C4-2B (cell line): ENCODE measurements around the gene CTH.
"Not testable (repeated sequence)": the region's sequence is repeated elsewhere in the genome, so short reads cannot be mapped to it uniquely, and the experiment has no call there.

Experiments
- H3K27ac ChIP-seq: fragments of 450-650 bp; 2 replicates; pipeline ENCODE4 v1.5.1; 2017
- ZFX ChIP-seq: fragments of 450-650 bp; IDR thresholded peaks from 2 replicates; pipeline ENCODE4 v1.6.1; 2017
- TF ChIP-seq, protein P1 (sequence below): fragments of 450-650 bp; conservative IDR thresholded peaks from 2 replicates; pipeline ENCODE4 v1.5.1; 2017; ENCODE audit warnings: mild to moderate bottlenecking

Gene CTH

DNA sequence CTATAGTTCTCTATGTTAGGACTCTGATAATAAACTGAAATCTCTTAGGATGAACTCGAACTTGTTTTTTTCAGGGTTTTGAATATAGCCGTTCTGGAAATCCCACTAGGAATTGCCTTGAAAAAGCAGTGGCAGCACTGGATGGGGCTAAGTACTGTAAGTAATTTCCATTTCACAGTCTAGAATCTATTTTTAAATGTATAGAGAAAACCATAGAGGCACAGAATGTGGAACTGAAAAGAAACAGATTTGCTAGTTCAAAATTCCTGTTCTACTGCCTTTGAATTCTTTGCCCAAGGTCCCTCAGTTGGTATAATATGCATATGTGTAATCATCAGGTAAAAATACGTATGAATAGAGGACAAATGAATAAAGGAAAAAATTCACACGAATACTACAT, 4.8 kb downstream of the CTH start:
- no peak for TF ChIP-seq ZFX
- TF ChIP-seq, protein P1, sequence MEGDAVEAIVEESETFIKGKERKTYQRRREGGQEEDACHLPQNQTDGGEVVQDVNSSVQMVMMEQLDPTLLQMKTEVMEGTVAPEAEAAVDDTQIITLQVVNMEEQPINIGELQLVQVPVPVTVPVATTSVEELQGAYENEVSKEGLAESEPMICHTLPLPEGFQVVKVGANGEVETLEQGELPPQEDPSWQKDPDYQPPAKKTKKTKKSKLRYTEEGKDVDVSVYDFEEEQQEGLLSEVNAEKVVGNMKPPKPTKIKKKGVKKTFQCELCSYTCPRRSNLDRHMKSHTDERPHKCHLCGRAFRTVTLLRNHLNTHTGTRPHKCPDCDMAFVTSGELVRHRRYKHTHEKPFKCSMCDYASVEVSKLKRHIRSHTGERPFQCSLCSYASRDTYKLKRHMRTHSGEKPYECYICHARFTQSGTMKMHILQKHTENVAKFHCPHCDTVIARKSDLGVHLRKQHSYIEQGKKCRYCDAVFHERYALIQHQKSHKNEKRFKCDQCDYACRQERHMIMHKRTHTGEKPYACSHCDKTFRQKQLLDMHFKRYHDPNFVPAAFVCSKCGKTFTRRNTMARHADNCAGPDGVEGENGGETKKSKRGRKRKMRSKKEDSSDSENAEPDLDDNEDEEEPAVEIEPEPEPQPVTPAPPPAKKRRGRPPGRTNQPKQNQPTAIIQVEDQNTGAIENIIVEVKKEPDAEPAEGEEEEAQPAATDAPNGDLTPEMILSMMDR = no peak
- H3K27ac ChIP-seq = no peak overlapping the region

DNA sequence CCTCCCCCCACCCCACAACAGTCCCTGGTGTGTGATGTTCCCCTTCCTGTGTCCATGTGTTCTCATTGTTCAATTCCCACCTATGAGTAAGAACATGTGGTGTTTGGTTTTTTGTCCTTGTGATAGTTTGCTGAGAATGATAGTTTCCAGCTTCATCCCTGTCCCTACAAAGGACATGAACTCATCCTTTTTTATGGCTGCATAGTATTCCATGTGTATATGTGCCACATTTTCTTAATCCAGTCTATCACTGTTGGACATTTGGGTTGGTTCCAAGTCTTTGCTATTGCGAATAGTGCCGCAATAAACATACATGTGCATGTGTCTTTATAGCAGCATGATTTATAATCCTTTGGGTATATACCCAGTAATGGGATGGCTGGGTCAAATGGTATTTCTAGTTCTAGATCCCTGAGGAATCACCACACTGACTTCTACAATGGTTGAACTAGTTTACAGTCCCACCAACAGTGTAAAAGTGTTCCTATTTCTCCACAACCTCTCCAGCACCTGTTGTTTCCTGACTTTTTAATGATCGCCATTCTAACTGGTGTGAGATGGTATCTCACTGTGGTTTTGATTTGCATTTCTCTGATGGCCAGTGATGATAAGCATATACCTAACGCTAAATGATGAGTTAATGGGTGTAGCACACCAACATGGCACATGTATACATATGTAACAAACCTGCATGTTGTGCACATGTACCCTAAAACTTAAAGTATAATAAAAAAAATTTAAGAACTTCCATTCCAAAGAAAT, 8.1 kb downstream of the CTH start:
- not testable (repeated sequence) for H3K27ac ChIP-seq

DNA sequence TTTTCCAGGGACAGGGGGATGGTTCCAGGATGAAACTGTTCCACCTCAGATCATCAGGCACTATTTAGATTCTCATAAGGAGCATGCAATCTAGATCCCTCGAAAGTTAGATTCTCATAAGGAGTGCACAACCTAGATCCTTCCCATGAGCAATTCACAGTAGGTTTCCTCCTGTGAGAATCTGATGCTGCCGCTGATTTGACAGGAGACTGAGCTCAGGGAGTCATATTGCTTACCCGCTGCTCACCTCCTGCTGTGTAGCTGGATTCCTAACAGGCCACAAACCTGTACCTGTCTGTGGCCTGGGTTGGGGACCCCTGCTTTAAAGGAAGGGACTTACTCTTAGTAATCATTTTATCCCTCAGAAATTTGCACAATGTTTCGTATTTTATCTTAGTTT, 9.3 kb downstream of the CTH start:
- TF ChIP-seq, protein P1 = no peak
- TF ChIP-seq ZFX = no peak
- no peak overlapping the region for H3K27ac ChIP-seq

DNA sequence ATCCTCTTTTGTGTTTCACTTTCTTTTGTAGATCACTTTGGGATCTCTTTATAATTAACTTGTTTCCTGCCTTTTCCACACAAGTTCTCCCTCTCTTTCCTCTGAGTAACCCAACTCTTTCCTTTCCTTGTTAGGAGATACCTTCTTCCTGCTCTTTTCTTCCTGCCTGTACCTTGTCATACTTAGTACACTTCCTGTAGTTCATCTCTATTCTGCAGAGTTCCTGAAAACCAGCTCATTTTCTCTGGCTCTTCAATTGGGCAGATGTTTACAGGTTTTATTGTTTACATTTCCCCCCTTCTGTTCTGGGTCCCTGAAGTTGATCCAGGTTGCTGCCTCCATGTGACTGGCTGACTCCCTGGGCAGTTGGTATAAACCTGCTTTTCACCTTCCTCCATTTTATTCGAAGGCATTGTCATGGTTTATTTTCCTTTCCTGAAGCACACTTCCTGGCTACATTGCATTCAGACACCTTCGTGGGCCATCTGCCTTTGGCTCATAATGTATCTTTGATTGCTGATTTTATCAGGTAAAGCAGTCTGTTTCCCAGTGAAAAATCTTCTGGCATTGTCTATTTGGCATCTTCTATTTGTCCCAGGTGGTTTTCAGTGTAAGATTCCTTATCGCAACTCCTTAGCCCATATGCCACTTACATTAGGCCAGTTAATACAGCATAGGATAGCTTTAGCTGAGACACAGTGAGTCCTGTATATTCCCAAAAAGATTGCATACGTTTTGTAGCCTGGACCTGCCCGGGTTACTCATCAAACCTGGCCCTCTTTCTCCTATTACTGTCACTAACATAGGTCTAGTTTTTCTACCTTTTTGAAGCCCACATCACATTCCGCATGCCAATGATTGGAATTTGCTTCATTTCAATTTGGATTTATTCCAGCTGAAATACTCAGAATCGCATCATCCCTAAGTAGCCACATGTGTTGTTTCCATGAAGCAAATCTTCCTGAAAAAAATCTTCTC, 15.4 kb downstream of the CTH start:
- peak overlapping the region; percentile 41; the same call in 1 of the 2 replicates for H3K27ac ChIP-seq
- TF ChIP-seq ZFX = no peak

- H3K27ac ChIP-seq = no peak overlapping the region
- TF ChIP-seq, protein P1 = no peak
- TF ChIP-seq ZFX = no peak
These were observed 16.9 kb downstream of the CTH start for GRCh38 chr1:70427976-70428375.

DNA sequence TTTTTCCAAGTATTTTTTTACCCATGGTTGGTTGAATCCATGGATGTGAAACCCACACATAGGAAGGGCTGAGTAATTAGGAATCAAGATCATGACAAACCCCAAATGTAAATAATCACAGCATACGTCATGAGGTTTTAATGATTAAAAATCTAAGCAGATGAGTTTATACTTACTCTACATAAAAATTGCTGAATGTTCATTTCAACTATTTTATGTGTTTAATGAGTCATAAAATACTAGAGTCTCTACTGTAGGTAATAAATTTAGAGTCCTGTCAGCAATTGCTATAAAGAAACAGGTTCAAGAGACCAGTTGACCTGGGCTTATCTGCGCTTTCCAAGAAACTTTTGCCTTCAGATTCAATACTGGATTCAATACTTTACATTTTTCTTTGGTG, 18.2 kb downstream of the CTH start:
- H3K27ac ChIP-seq = no peak overlapping the region
- TF ChIP-seq ZFX = no peak
- TF ChIP-seq, protein P1 = no peak

DNA sequence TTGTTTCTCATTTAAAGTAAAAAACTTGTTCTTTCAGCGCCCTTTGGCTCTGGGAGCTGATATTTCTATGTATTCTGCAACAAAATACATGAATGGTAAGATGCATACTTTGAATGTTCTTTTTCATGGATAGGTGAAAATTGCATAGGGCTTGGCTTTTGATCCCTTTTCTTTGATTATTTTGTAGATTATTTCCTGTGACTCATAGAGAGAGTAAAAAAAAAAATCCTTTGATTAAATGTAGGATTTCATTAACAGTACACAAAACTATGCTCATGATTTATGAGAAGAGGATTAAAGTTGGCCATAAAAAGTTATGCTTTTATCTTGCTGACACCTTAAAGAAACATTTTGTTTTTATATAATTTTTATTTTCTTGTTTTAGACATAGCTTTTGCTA, 18.7 kb downstream of the CTH start:
- TF ChIP-seq, protein P1 = no peak
- TF ChIP-seq ZFX = no peak

DNA sequence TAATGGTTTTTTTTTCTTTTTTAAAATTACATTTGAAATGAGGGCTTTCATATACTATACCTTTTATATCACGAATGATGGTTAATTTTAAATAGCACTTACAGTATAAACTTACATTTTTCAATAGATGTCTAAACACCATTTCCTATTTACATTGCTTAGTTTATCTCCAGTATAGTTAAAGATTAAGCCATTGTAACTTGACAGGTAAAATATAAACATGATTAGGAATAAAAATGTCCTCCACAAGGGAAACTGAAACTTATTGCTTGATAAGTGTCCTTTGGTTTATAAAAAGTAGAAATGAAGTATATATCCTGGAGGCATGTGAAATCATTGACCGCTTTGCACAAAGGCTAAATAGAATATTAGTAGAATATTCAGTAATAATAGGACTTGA, 20.2 kb downstream of the CTH start:
- H3K27ac ChIP-seq = no peak overlapping the region
- no peak for TF ChIP-seq ZFX
- TF ChIP-seq, protein P1 = no peak

More for the DNA sequence above, 18.7 kb downstream of the CTH start:
- H3K27ac ChIP-seq = no peak overlapping the region
